ENCODE data around the gene GOSR1. TPM values are rescaled to one million over a fixed set of nuclear protein-coding genes. Genes with fewer than 3 reads are reported as not detected.
"Not testable (repeated sequence)": the region's sequence is repeated elsewhere in the genome, so short reads cannot be mapped to it uniquely, and the experiment has no call there.

Gene GOSR1
- polyA plus RNA-seq, 3 donors = 54.4 to 60.1 (median 58.8) TPM

GRCh38 chr17:30559656-30560055 lies 82.4 kb downstream of the GOSR1 start:
- DNase-seq (ENCODE audit: low read depth in 3 of 3, low spot score in 2 of 3) = no peak

GRCh38 chr17:30560117-30561026 lies 83.2 kb downstream of the GOSR1 start:
- DNase-seq (ENCODE audit: low read depth in 3 of 3, low spot score in 2 of 3) = not testable (repeated sequence)

- not testable (repeated sequence) for DNase-seq (ENCODE audit: low read depth in 3 of 3, low spot score in 2 of 3)
These were observed 84.6 kb downstream of the GOSR1 start for GRCh38 chr17:30561766-30562165.

DNA sequence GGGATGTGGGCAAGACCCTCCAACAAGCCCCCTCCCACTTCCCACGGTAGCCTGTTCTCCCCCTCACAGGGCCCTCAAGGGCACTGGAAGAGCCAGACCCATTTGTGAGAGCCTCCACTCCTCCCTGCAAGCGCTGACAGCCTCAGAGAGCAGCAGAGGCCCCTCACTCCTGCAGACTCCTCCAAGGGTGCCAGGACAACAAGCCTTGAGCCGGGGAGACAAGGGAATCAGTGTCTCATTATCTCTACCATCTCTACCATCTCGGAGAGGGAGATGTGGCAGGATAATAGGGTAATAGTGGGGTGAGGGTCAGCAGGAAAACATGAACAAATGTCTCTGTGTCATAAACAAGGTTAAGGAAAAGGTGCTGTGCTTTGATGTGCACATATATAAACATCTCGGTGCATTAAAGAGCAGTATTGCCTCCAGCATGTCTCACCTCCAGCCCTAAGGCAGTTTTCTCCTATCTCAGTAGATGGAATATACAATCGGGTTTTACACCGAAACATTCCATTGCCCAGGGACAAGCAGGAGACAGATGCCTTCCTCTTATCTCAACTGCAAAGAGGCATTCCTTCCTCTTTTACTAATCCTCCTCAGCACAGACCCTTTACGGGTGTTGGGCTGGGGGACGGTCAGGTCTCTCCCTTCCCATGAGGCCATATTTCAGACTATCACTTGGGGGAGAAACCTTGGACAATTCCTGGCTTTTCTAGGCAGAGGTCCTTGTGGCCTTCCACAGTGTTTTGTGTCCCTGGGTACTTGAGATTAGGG lies 86.1 kb downstream of the GOSR1 start:
- not testable (repeated sequence) for DNase-seq (ENCODE audit: low read depth in 3 of 3, low spot score in 2 of 3)

DNA sequence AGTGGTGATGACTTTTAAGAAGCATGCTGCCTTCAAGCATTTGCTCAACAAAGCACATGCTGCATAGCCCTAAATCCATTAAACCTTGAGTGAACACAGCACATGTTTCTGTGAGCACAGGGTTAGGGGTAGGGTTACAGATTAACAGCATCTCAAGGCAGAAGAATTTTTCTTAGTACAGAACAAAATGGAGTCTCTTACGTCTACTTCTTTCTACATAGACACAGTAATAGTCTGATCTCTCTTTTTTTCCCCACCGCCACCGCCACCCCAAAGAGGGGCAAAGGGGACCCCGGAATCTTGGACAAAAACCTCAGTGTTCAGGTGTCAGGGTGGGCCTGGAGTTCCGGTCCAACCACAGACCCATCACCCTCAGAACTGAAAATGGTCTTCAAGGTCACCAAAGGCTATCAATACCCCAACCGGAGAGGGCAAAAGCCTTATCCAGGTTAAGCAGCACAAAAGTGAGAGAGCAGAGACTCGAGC lies 86.7 kb downstream of the GOSR1 start:
- not testable (repeated sequence) for DNase-seq (ENCODE audit: low read depth in 3 of 3, low spot score in 2 of 3)

DNA sequence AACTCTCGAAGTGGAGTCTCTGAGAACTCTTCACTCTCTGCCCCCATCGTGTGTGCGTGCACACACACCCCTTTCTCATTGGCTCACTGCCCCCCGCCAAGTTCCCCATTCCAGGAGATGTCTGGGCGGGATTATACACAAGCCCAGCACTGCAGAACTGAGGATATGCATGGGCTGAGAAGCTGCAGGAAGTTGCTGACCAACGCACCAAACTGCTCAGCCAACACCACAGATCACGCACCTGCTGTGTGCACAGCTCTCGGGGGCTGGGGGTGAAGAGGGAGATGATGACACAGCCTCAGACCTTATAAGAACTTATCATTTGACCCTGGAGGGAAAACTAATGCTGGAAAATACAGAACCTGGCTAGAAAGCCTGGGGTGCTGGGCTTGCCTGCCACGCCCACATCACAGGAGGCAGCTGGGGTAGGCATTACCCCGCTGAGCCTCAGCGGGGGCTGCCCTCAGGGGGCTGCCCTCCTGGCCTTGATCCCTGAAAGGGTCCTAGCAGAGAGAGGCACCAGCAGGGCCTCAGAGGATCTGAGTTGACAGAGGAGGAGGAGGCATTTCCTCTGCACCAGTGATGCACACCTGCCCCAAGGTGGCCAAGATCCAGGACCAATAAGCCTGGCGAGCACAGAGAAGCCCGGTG lies 87.3 kb downstream of the GOSR1 start:
- not testable (repeated sequence) for DNase-seq (ENCODE audit: low read depth in 3 of 3, low spot score in 2 of 3)

DNA sequence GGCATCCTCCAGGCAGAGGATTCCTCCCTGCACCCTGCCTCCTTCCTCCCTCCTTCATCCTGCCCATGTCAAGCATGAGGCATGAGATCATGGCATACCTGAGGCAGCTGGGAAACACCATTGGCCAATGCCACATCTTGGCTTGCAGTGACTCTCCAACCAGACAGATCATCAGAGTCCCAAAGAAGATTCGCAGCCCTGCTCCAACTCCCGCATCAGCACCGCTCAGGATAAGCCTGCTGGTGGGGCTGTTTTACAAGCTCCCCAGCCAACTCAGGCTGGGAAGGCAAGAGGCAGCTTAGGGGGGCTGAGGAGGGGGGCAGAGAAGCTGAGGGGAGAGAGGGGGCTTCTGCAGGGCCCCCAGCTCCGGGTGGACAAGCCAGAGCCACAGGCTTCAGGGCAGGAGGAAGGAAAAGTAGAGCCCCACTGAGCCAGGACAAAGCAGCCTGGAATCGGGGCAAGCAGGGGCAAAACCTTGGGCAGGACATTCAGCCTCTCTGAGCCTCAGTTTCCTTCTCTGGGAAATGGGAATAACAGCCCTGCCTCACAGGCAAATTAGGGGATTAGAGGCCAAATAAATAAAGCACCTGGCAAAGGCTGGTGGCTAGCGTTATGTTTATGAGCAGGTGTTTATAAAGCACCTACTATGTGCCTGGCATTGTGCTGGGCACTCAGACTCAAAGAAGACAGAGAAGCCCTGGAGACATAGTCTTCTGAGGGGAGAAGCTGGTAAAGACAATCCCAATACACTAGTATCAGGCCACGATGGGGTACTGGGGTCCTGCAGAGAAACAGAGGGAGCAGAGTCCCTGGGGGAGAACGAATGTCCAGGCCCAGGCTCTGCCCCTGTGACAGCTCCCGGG lies 88.1 kb downstream of the GOSR1 start:
- DNase-seq (ENCODE audit: low read depth in 3 of 3, low spot score in 2 of 3) = no peak

- DNase-seq (ENCODE audit: low read depth in 3 of 3, low spot score in 2 of 3) = not testable (repeated sequence)
These were observed 88.9 kb downstream of the GOSR1 start for GRCh38 chr17:30566104-30566503.

GRCh38 chr17:30566516-30567225 lies 89.5 kb downstream of the GOSR1 start:
- DNase-seq (ENCODE audit: low read depth in 3 of 3, low spot score in 2 of 3) = not testable (repeated sequence)

GRCh38 chr17:30567231-30568116 lies 90.3 kb downstream of the GOSR1 start:
- DNase-seq (ENCODE audit: low read depth in 3 of 3, low spot score in 2 of 3) = no peak

DNA sequence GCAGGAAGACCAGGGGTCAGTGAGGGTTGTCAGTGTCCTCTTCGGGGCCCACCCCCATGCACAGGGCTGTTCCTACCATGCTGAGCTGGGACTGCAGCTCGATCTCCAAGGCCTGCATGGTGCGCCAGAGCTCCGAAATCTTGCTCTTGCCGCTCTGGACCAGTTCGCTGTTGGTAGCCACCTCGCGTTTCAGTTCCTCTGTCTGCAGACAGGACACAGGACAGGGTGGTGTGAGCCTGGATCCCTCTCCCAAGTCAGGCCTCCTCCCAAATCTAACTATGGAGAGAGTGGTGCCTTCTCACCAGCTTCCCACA lies 90.9 kb downstream of the GOSR1 start:
- DNase-seq (ENCODE audit: low read depth in 3 of 3, low spot score in 2 of 3) = no peak

- DNase-seq (ENCODE audit: low read depth in 3 of 3, low spot score in 2 of 3) = not testable (repeated sequence)
These were observed 92.4 kb downstream of the GOSR1 start for GRCh38 chr17:30569531-30570175.

GRCh38 chr17:30570191-30570590 lies 93.0 kb downstream of the GOSR1 start:
- DNase-seq (ENCODE audit: low read depth in 3 of 3, low spot score in 2 of 3) = no peak

DNA sequence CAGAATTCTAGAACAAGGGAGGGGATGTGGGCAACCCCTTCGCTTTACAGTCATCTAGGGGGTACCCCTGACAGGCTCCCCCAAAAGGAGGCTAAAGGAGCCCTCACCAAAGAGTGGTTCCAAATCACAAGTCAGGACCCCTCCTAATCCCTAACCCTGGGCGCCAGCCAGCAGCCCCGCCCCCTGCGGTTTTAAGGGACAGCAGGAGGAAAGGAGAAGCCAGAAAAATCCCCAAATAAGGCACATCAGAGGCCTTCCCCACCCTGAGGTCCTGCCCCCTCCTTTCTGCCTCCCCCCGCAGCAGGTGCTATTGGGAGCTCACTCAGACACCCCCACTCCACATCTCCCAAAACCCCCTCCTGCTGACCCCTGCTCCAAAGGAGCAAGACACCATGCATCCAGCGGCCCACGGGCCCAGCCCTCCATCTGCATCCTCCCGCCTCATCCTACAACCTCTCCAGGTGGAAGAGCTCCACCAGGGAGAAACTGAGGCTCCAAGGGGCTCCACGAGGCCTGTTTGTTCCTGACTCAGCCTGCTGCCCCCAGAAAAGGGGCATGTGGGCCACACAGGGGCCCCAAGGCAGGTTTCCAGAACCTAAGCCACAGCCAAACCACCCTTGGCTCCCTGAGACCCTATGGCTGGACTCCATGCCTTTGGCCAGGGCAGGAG lies 93.5 kb downstream of the GOSR1 start:
- DNase-seq (ENCODE audit: low read depth in 3 of 3, low spot score in 2 of 3) = no peak

DNA sequence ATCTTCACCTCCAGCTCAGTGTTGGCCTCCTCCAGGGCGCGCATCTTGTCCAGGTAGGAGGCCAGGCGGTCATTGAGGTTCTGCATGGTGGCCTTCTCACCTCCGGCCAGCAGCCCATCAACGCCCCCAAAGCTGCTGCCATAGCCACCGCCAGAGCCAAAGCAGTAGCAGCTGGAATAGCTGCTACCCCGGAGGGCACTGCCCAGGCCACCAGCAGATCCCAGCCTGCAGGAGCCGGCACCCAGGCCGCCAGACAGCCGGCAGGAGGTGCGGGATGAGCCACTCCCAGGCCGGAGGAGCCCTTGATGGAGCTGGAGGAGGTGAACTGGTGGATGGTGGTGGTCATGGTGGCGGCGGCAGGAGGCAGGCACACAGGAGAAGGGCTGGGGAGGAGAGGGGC lies 94.2 kb downstream of the GOSR1 start:
- DNase-seq (ENCODE audit: low read depth in 3 of 3, low spot score in 2 of 3) = not testable (repeated sequence)

DNA sequence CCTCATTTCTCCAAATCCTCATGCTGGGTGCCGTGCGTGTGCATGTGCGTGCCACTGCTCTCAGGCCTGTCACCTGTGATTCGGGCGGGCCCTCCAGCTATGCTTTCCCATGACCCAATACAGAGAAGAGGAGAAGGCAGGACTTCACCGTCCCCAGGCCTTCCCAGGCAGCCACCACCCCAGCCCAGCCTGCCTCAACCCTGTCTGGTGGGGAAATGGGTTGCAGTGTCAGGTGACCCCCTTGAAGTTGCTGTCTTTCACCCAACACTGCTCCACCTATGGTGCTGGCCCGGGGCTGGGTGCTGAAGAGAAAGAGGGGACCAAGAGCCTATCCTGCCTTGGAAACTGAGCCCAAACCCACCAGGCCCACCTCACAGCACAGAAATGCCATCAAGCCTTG lies 94.7 kb downstream of the GOSR1 start:
- DNase-seq (ENCODE audit: low read depth in 3 of 3, low spot score in 2 of 3) = no peak
